GM12878 (cell line): ENCODE data around the gene NIPAL3. TPM values are rescaled to one million over a fixed set of nuclear protein-coding genes. Genes with fewer than 3 reads are reported as not detected.
"Not testable (repeated sequence)": the region's sequence is repeated elsewhere in the genome, so short reads cannot be mapped to it uniquely, and the experiment has no call there.

Experiments
- ATAC-seq: fragments of 200-7000 bp; cut with Tn5 transposase; 3 replicates; pipeline ENCODE4 v1.9.1; 2020; ENCODE audit warnings: mild to moderate bottlenecking, moderate library complexity
- BruUV-seq: library from RNA; stranded (reverse); fragments of 400-500 nt; replicated peaks from 2 replicates; lab custom pipeline; 2021; lab: Mats Ljungman, UMichigan
- CTCF ChIA-PET: fragments of 300-600 bp; sonication (Branson Sonifier 250); formaldehyde crosslinking; extraction: SDS; loops from one replicate; lab custom pipeline; 2021; ENCODE audit warnings: inconsistent platforms; lab: Yijun Ruan, JAX
- POLR2A ChIA-PET: fragments of 350-600 bp; formaldehyde crosslinking; extraction: SDS; loops from one replicate; lab custom pipeline; 2021; ENCODE audit warnings: inconsistent platforms; lab: Charles Lee
- RAD21 ChIA-PET: fragments of 300-600 bp; sonication (Branson Sonifier 250); formaldehyde crosslinking; loops from one replicate; lab custom pipeline; 2023; ENCODE audit warnings: antibody characterized with exemption; ENCODE audit not compliant: unreplicated experiment; lab: Charles Lee
- SMC1A ChIA-PET: fragments of 300-600 bp; sonication (Branson Sonifier 250); formaldehyde crosslinking; loops from one replicate; lab custom pipeline; 2023; ENCODE audit not compliant: unreplicated experiment, uncharacterized antibody; lab: Charles Lee
- DNase-seq: peaks from one replicate; pipeline ENCODE4 v3.0.0-alpha.2; 2011; ENCODE audit warnings: low read depth, low spot score
- FAIRE-seq: peaks from 3 replicates; lab custom pipeline; 2011; peaks lifted over from hg19 to GRCh38; lab: Jason Lieb, UNC
- H2AFZ ChIP-seq: 2 replicates; pipeline ENCODE4 v1.6.0; 2011; ENCODE audit warnings: low read depth, low read length, control low read depth; ENCODE audit not compliant: control insufficient read depth
- H3K27ac ChIP-seq: 2 replicates; pipeline ENCODE4 v1.5.1; 2011; ENCODE audit warnings: control low read depth; ENCODE audit not compliant: control insufficient read depth, insufficient read depth
- H3K27me3 ChIP-seq, 2 experiments: replicated peaks in 1 of 2; 2 replicates each; pipeline versions ENCODE4 v1.6.0 to v1.6.1; 2011; ENCODE audit warnings: low read length in 1 of 2; ENCODE audit not compliant: control insufficient read depth in 2 of 2, insufficient read depth in 2 of 2
- H3K36me3 ChIP-seq, 2 experiments: 2 replicates each; pipeline ENCODE4 v1.5.1; 2011; ENCODE audit warnings: low read length in 1 of 2; ENCODE audit not compliant: control insufficient read depth in 2 of 2, insufficient read depth in 2 of 2
- H3K4me1 ChIP-seq: 2 replicates; pipeline ENCODE4 v1.6.1; 2011; ENCODE audit warnings: mild to moderate bottlenecking, low read length, moderate library complexity, mixed read lengths; ENCODE audit not compliant: control insufficient read depth, insufficient read depth
- H3K4me2 ChIP-seq: 2 replicates; pipeline ENCODE4 v1.6.0; 2011; ENCODE audit warnings: control low read depth; ENCODE audit not compliant: control insufficient read depth, insufficient read depth
- H3K4me3 ChIP-seq: fragments of 200-600 bp; sonication (generic); 2 replicates; pipeline ENCODE4 v1.5.1; 2016
- H3K79me2 ChIP-seq: 2 replicates; pipeline ENCODE4 v1.6.0; 2011; ENCODE audit warnings: low read length; ENCODE audit not compliant: control insufficient read depth, insufficient read depth
- H3K9ac ChIP-seq: 2 replicates; pipeline ENCODE4 v1.8.0; 2011; ENCODE audit warnings: low read length, control low read depth, mixed read lengths; ENCODE audit not compliant: control insufficient read depth, insufficient read depth
- H3K9me3 ChIP-seq: replicated peaks from 3 replicates; pipeline ENCODE4 v1.5.1; 2011; ENCODE audit warnings: mild to moderate bottlenecking, low read length; ENCODE audit not compliant: control insufficient read depth, insufficient read depth
- H4K20me1 ChIP-seq: 2 replicates; pipeline ENCODE4 v1.6.0; 2011; ENCODE audit not compliant: control insufficient read depth, insufficient read depth
- BMI1 ChIP-seq: fragments of 450-650 bp; IDR thresholded peaks from 2 replicates; pipeline ENCODE4 v1.6.1; 2016; ENCODE audit warnings: mild to moderate bottlenecking, moderate library complexity, borderline replicate concordance
- BRCA1 ChIP-seq: IDR thresholded peaks from 2 replicates; pipeline ENCODE4 v1.6.1; 2011; ENCODE audit warnings: low read depth, low read length, improper control_type of control experiment
- CBX5 ChIP-seq: sonication (generic); IDR thresholded peaks from 2 replicates; pipeline ENCODE4 v1.6.1; 2016; ENCODE audit warnings: low read depth, moderate library complexity, mild to moderate bottlenecking, inconsistent platforms
- MYC ChIP-seq: IDR thresholded peaks from 2 replicates; pipeline ENCODE4 v1.6.1; 2011; ENCODE audit warnings: mild to moderate bottlenecking, low read length, moderate library complexity, inconsistent platforms; ENCODE audit not compliant: insufficient read depth, insufficient replicate concordance, insufficient read length, severe bottlenecking
- NFXL1 ChIP-seq: fragments of 450-650 bp; IDR thresholded peaks from 2 replicates; pipeline ENCODE4 v1.6.1; 2017; ENCODE audit warnings: antibody characterized with exemption, mild to moderate bottlenecking, borderline replicate concordance
- PAX8 ChIP-seq: fragments of 450-650 bp; IDR thresholded peaks from 2 replicates; pipeline ENCODE4 v1.6.1; 2017; ENCODE audit warnings: mild to moderate bottlenecking, moderate library complexity
- ZNF217 ChIP-seq: fragments of 450-650 bp; IDR thresholded peaks from 2 replicates; pipeline ENCODE4 v1.6.1; 2017; ENCODE audit warnings: antibody characterized with exemption, mild to moderate bottlenecking
- WGBS: methylation state at CpG from one replicate; pipeline ENCODE4 v1.1.6; 2016; ENCODE audit warnings: low lambda C conversion rate; ENCODE audit not compliant: insufficient replicate concordance, insufficient coverage; ENCODE audit errors: missing lambda C conversion rate; 5-methylcytosine and 5-hydroxymethylcytosine counted together
- in situ Hi-C: fragments of 300-500 bp; cut with MboI; formaldehyde crosslinking; loops from 9 replicates; pipeline ENCODE4 v1.14.3; 2018; ENCODE audit warnings: mixed read lengths
- intact Hi-C: fragments of 100-400 bp; cut with micrococcal nuclease; formaldehyde crosslinking; loops from one replicate; pipeline ENCODE4 v1.14.2; 2022; ENCODE audit not compliant: unreplicated experiment
- polyA plus RNA-seq, 11 experiments: library from polyadenylated mRNA; depleted of rRNA in 4 of 11; unstranded in 6 of 11; stranded (reverse) in 5 of 11; fragments of >200 nt; fragmentation: Nextera tagmentation in 4 of 11; fragmentation: Illumina TruSeq in 1 of 11; extraction: Ambion mirVana in 4 of 11; extraction: Trizol in 1 of 11; gene quantifications; 1 replicate in 1 of 11; 2 replicates in 10 of 11; pipeline versions ENCODE4 v1.2.1 to v1.2.3, GENCODE V29; 2011 to 2016; ENCODE audit warnings: inconsistent platforms in 2 of 11, missing spikeins in 2 of 11, low read depth in 1 of 11
- total RNA-seq, 4 experiments: library from RNA; depleted of rRNA in 3 of 4; stranded (reverse); fragments of >200 nt in 3 of 4; fragmentation: Illumina TruSeq in 1 of 4; extraction: Trizol in 1 of 4; gene quantifications; 2 replicates each; pipeline versions ENCODE4 v1.2.1 to v1.2.3, GENCODE V29; 2013 to 2021
- TF ChIP-seq, protein P1 (sequence below): fragments of 450-650 bp; formaldehyde crosslinking; IDR thresholded peaks from 2 replicates; pipeline ENCODE4 v1.5.0; 2022; ENCODE audit warnings: mild to moderate bottlenecking, missing genetic modification characterization
- TF ChIP-seq, protein P2 (sequence below): IDR thresholded peaks from 2 replicates; pipeline ENCODE4 v1.6.1; 2012; ENCODE audit warnings: low read depth, low read length, improper control_type of control experiment
- TF ChIP-seq, protein P3 (sequence below): fragments of 450-650 bp; IDR thresholded peaks from 2 replicates; pipeline ENCODE4 v1.6.1; 2016; ENCODE audit warnings: mild to moderate bottlenecking

NIPAL3 gene
- total and polyA plus RNA-seq, 10 of the 15 experiments (the other 5 are each of a cell fraction or from before 2014, with no cell fraction given): 2.1 to 9.4 (median 4.2) TPM

DNA sequence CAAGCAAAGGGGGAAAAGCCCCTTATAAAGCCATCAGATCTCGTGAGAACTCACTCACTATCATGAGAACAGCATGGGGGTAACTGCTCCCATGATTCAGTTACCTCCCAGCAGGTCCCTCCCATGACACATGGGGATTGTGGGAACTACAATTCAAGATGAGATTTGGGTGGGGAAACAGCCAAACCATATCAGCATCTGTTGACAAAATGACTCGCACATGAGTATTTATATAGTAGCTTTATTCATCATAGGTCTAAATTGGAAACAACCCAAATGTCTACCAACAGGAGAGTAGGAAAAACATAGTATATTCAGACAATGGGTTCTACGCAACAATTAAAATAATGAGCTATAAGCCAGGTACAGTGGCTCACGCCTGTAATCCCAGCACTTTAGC lies 46.5 kb downstream of the NIPAL3 start:
- in situ Hi-C loops, intact Hi-C loops, H3K36me3 ChIP-seq, H3K9me3 ChIP-seq, DNase-seq, BruUV-seq, H3K27ac ChIP-seq, H3K4me2 ChIP-seq, ATAC-seq, H3K4me3 ChIP-seq, H3K4me1 ChIP-seq, RAD21 ChIA-PET, H3K27me3 ChIP-seq, H2AFZ ChIP-seq, FAIRE-seq, H4K20me1 ChIP-seq, H3K79me2 ChIP-seq, SMC1A ChIA-PET, H3K9ac ChIP-seq: not testable (repeated sequence)
- POLR2A ChIA-PET: interaction anchor here (0.6 kb wide), 1 partner anchor 10 kb away, joined by 3 read pairs; no protein-coding TSS in a partner anchor
- 88% methylated on average over 4 of the region's 4 CpGs for WGBS
- CTCF ChIA-PET: interaction anchor here (0.6 kb wide), 1 partner anchor 142 kb away, joined by 3 read pairs; no protein-coding TSS in a partner anchor

DNA sequence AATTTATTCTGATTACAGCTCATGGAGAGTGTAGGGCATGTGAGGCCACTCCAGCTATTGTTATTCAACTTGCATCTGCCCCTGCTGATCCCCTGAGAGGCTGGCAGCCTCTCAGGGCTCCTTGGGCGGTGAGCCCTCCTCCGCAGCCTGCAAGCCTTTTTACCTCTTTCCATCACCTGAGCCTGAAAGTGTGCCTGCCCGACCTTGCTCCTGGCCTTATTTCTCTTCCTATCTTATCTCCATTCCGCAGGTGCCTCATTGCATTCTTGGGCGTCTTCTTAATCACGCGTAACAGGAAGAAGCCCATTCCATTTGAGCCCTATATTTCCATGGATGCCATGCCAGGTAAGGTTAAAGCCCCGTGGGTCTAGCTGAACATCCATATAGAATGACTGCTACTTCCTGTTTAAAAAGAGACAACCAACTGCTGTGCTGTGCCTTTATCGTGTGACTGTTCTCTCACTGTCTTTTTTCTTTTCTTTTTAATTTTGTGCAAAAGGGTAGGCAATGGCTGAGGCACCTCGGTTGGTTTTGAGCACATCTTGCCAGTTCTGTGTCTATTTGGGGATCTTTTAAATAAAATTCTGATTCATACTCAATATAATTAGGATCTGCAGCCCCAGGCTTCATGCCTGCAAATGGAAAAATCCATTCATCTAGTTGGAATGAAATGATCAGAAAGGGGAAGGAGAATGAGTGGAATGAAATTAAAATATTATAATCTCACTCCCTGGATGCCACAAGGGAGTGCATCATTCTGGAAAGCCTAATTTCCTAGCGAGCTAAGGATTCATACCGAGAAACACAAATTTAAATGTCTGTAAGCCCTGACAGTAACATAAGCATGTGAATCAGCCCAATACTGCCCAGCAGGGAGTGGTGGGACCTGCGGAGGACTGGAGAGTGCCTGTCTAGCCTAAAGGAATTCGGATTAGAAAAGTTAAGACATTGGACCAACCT lies 48.5 kb downstream of the NIPAL3 start:
- ChIA-PET RAD21 (no interaction called here), SMC1A (interaction anchor here (1.1 kb wide), 1 partner anchor 73 kb away, joined by 4 read pairs; no protein-coding TSS in a partner anchor), POLR2A (interaction anchor here (0.7 to 1.1 kb wide), 2 partner anchors 11 to 29 kb away, joined by 3 read pairs; no protein-coding TSS in a partner anchor), CTCF (no interaction called here)
- no peaks in the 10 kb centered on the region; the same call in 2 of the 3 replicates for H3K9me3 ChIP-seq
- H3K79me2 ChIP-seq: no peaks in the 10 kb centered on the region
- no peaks in the 10 kb centered on the region for H3K4me1 ChIP-seq
- in situ Hi-C loops (no loop called here), intact Hi-C loops (no loop called here)
- no peaks in the 10 kb centered on the region for H4K20me1 ChIP-seq
- H2AFZ ChIP-seq: no peak overlapping the region
- no peak for ATAC-seq
- no peaks in the 10 kb centered on the region; a peak in 1 of 4 replicates for H3K36me3 ChIP-seq
- no peak overlapping the region for H3K27ac ChIP-seq
- FAIRE-seq: no peak
- H3K9ac ChIP-seq: no peak overlapping the region
- no peaks in the 10 kb centered on the region for H3K27me3 ChIP-seq
- H3K4me3 ChIP-seq: no peak overlapping the region
- BruUV-seq: no TSS peak
- no peak for DNase-seq
- H3K4me2 ChIP-seq: no peak overlapping the region
- 88% methylated on average over 14 of the region's 14 CpGs for WGBS
- TF ChIP-seq ZNF217 (no peak), BRCA1 (no peak), NFXL1 (no peak), MYC (no peak), CBX5 (no peak), BMI1 (no peak), PAX8 (no peak)
- TF ChIP-seq, protein P1, sequence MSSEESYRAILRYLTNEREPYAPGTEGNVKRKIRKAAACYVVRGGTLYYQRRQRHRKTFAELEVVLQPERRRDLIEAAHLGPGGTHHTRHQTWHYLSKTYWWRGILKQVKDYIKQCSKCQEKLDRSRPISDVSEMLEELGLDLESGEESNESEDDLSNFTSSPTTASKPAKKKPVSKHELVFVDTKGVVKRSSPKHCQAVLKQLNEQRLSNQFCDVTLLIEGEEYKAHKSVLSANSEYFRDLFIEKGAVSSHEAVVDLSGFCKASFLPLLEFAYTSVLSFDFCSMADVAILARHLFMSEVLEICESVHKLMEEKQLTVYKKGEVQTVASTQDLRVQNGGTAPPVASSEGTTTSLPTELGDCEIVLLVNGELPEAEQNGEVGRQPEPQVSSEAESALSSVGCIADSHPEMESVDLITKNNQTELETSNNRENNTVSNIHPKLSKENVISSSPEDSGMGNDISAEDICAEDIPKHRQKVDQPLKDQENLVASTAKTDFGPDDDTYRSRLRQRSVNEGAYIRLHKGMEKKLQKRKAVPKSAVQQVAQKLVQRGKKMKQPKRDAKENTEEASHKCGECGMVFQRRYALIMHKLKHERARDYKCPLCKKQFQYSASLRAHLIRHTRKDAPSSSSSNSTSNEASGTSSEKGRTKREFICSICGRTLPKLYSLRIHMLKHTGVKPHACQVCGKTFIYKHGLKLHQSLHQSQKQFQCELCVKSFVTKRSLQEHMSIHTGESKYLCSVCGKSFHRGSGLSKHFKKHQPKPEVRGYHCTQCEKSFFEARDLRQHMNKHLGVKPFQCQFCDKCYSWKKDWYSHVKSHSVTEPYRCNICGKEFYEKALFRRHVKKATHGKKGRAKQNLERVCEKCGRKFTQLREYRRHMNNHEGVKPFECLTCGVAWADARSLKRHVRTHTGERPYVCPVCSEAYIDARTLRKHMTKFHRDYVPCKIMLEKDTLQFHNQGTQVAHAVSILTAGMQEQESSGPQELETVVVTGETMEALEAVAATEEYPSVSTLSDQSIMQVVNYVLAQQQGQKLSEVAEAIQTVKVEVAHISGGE (CRISPR knock-in tag): no peak
- TF ChIP-seq, protein P2, sequence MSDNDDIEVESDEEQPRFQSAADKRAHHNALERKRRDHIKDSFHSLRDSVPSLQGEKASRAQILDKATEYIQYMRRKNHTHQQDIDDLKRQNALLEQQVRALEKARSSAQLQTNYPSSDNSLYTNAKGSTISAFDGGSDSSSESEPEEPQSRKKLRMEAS: no peak
- TF ChIP-seq, protein P3, sequence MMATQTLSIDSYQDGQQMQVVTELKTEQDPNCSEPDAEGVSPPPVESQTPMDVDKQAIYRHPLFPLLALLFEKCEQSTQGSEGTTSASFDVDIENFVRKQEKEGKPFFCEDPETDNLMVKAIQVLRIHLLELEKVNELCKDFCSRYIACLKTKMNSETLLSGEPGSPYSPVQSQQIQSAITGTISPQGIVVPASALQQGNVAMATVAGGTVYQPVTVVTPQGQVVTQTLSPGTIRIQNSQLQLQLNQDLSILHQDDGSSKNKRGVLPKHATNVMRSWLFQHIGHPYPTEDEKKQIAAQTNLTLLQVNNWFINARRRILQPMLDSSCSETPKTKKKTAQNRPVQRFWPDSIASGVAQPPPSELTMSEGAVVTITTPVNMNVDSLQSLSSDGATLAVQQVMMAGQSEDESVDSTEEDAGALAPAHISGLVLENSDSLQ: no peak
